T1000 (cell line): ENCODE data around the gene SERTM2.
"Not testable (repeated sequence)": the region's sequence is repeated elsewhere in the genome, so short reads cannot be mapped to it uniquely, and the experiment has no call there.

ENCODE experiments used
- DNase-seq: peaks from one replicate; lab custom pipeline; 2025; ENCODE audit warnings: mixed read lengths; lab: John Stamatoyannopoulos, UW

Gene SERTM2

DNA sequence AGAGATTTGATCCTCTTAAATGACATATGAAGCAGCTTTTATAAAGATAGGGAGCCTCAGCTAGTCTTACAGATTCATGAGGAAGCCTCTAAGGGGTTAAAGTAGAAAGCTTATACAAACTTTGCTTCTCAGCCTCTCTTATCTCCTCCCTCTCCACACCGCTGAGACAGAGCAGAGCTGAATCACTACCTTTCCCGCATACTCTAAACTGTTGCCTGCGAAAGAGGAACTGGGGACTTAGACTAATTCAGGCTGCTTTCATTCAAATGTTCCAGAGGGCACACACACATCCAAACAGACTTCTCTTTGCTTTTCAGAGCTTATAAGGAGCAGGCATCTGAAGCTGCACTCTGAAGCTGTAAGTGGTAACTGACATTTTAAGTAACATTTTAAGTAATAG, at the start of gene SERTM2:
SERTM2 (plus strand) TSS at position 169 of the 400 bp plus-strand sequence. CDS start 7,213 bp downstream, outside the sequence.
- no peak for DNase-seq

GRCh38 chrX:111465669-111466068, 45.8 kb upstream of the SERTM2 start:
- no peak for DNase-seq

DNA sequence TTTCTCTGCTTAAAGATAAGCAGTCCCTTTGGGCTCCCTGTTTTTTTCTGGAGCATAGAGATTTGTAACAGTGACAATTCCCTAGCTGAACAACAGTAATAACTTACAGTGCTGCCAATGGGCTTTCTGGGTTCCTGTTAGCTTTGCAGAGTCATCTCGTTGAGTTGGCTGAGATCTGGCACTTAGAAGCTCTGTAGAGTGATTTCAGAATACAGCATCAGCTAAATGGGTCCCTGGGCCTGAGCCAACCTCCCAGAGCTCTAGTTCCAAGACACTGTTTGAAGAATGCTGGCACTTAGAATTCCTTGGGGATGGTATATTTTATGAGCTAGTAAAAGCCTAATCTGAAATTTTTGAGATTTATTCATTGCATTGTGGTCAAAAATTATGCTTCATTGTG, 43.5 kb upstream of the SERTM2 start:
- DNase-seq: no peak

GRCh38 chrX:111470681-111471403, 40.6 kb upstream of the SERTM2 start:
- DNase-seq: no peak

- no peak for DNase-seq
Measured at GRCh38 chrX:111481896-111482295, 29.5 kb upstream of the SERTM2 start.

DNA sequence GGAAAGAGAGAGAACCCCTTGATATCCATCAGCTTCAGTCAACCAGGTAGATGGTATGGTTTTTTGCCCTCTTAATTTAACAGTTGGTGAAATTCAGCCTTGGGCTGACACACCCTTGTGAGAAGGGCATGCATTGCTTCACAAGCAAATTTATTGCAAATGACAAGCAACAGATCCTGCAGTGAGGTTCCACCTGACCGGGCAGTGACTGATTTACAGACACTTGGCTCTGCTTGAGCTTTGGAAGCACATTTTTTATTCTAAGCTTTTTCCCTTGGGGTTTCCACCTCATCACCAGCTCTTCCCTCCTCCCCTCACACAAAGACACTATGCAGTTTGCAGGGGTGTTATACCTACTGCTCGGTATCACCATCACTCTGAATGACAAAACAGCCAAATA, 28.3 kb upstream of the SERTM2 start:
- no peak for DNase-seq

DNA sequence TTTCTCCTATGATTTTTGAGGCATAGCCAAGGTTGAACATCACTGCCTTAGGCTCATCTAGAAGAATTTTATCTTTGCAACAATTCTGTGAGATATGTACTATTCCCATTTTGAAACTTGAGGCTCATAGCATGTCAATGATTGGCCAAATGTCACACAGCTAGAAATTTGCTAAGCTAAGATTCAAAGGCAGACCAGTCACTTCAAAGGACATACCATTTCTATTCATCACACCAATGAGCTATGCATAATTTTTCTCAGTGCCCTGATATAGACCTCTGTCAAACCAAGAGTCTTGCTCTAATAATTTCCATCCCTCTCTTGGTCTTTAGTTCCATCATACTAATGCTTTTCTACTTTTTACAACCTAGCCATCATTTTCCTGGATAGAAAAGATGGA, 27.6 kb upstream of the SERTM2 start:
- DNase-seq: no peak

- DNase-seq: no peak
Measured at GRCh38 chrX:111490688-111491087, 20.8 kb upstream of the SERTM2 start.

DNA sequence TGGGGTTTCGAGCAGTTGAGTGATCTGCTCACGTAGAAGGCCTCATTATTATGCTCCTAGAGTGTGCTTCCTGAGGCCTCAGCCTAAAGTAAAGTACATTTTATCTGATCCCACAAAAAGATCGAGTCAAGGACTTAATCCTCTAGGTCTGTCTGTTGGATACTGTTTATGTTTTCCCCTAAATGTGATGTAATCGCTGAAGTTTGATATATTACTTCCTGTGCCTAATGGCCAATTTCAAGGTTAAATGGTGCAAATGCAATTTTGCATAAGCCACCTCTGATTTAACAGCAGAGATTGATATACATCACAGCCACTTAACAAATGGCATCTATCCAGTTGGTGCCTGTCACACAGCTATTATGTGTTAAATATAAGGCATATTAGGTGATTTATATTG, 19.4 kb upstream of the SERTM2 start:
- DNase-seq: no peak

DNA sequence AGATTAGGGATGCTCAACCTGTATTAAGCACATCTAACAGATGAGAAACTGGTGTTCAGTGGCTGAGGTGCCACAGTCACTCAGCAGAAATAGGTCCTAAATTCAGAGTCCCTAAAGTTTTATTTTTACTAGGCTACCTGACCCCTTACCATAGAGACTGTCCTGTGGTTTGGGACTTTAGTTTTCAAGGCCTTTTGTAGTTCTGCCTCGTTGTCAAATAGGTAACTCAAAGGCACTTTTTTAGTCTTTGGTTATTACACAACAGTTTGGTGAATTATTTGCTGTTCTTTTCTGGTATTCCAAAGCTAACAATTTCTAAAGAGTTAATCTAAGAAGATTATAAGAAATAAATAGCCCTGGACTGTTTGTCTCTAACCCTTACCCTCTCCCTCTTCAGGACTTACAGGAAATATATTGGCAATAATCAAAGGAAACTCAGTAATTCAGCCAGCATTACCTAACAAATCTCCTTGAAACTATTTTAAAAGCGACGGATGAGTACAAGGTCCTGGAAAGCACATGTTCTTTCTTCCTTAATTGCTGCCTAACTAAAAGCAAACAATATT, 12.8 kb upstream of the SERTM2 start:
- DNase-seq: no peak

GRCh38 chrX:111503485-111503993, 7.9 kb upstream of the SERTM2 start:
- no peak for DNase-seq

DNA sequence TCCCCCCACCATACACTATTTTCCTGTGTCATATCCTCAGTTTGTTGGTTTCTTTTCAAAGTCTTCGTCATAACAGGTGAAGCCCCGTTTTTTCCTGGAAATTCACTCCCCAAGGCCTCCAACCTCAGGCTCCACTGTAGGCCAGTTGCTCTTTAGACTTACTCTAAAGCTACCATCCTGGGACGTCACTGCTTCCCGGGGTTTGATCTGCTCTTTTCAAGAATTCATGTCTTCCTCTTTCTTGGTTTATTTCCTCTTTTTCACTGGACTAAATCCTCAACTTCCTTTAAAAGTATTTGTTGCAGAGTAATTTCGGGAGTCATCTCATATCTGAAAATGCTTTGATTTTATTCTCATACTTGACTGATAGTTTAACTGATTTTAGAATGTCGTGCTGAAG, 6.5 kb upstream of the SERTM2 start:
- DNase-seq: no peak

DNA sequence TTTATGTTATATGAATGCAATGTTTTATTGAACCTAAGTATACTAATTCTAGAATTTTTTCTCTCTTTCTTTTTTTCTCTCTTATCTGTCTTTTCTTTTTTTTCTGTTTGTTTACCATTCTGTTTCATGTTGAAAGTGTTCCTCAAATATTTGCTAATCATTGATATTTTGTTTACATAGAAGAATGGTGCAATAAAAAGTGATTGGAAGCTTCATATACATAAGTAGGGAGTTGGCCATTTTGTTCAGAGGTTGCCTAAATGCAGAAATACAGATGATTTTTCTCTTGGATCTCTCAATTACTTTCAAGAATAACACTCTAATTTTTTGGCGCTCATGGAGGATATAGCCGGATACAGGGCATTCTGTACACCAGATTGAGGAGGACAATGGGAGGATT, 5.7 kb upstream of the SERTM2 start:
- no peak for DNase-seq

- DNase-seq: no peak
Measured at GRCh38 chrX:111506826-111507225, 4.6 kb upstream of the SERTM2 start.

GRCh38 chrX:111507933-111508332, 3.5 kb upstream of the SERTM2 start:
- no peak for DNase-seq

DNA sequence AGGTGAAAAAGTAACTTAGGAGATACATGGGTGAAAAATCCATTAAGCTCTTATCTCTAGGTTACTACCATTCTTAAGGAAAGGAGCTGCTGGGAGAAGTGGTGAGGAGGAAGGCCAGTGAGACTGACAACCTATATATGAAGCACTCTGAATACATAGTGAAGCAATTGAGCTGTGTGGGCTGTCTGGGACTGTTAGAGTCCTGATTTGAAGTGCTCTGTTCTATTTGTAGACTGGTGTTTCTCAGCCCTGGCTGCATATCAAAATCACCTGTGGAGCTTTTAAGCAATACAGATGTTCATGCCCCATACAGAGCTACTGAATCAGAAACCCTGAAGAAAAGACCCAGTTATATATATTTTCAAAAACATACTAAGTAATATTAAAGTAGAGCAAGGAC, 3.9 kb downstream of the SERTM2 start:
- no peak for DNase-seq

DNA sequence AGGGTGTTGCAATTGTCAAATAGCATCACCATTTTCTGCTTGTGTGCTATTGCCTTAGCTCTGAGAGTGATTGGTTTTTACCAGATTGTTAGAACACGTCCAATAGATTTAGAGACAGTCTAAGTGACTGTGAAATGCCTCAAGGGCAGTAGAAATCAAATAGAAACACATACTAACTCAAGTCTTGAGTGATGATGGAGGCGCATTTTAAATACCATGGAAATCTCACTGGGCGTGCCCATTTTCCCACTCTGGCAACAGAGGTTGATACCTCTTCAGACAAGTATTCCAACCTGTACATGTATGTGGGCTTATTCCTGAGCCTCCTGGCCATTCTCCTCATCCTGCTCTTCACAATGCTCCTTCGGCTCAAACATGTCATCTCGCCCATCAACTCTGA, 7.2 kb downstream of the SERTM2 start:
- no peak for DNase-seq

DNA sequence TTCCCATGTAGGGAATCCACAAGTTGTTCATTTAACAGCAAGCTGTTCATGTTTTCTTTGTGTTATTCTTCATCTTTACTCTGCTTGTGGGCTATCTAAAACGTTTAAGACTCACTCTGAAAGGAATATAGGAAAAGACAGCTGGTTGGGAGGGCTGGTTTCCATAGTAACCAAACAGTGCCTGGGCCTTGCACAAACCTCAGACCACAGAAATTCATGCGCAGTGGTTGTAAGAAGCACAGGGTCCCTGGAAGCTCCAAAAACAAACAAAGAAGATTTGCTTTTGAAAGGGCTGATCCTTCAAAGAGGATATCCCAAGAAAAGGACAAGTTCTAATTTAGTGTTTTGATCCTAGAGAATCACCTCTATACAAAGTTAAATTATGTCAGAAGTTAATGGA, 7.8 kb downstream of the SERTM2 start:
- no peak for DNase-seq

- no peak for DNase-seq
Measured at GRCh38 chrX:111520506-111520905, 9.1 kb downstream of the SERTM2 start.

DNA sequence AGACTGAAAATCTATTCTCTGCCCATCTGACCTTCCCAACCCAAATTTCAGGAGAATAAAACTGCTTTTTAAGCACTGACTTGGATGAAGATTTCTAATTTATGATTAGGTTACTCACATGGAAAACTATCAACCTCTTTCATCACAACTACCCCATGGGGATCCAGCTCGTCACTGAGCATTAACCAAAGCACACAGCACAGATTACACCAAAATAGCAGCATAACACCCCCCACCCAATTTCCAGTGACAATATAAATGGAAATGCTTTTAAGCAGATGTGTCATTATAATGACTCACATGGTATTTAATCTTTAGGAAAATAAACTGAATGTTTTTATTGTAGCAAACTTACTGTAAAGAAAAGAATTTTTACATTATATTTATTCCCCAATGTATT, 9.7 kb downstream of the SERTM2 start:
- DNase-seq: no peak

DNA sequence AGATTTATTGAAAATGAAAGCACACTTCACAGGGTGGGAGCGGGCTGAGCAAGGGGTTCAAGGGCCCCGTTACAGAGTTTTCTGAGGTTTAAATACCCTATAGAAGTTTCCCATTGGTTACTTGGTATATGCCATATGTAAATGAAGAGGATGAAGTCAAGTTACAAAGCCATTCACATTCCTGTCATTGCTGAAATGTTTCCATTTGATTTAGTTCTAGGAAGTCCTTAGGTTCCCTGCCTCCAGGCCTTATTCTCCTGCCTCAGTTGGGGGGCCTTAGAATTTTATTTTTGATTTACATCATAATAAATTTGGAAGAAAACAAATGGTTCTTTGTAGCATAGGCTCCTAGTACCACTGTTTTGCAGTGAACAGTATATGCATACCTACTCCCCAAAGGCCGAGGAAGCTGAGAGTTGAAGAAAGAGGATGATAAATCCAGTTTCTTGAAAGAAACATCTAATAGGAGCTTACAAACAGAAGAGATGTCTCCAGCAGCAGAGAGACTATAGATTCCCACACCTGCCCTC, 31.8 kb downstream of the SERTM2 start:
- DNase-seq: no peak

DNA sequence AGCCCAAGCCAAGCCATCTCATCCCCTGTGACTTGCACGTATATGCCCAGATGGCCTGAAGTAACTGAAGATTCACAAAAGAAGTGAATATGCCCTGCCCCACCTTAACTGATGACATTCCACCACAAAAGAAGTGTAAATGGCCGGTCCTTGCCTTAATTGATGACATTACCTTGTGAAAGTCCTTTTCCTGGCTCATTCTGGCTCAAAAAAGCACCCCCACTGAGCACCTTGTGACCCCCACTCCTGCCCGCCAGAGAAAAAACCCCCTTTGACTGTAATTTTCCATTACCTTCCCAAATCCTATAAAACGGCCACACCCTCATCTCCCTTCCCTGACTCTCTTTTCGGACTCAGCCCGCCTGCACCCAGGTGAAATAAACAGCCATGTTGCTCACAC, 37.8 kb downstream of the SERTM2 start:
- not testable (repeated sequence) for DNase-seq

- no peak for DNase-seq
Measured at GRCh38 chrX:111555406-111555958, 44.0 kb downstream of the SERTM2 start.
